Skeletal muscle satellite cell (primary cell): ENCODE results near the gene MISP. TPM values are rescaled to one million over a fixed set of nuclear protein-coding genes. Genes with fewer than 3 reads are reported as not detected.
"Not testable (repeated sequence)": the region's sequence is repeated elsewhere in the genome, so short reads cannot be mapped to it uniquely, and the experiment has no call there.

Experiments used
- H3K27me3 ChIP-seq: 2 replicates; pipeline ENCODE4 v1.7.0; 2013; ENCODE audit warnings: low read length; ENCODE audit not compliant: control insufficient read depth, insufficient read depth
- H3K36me3 ChIP-seq: 2 replicates; pipeline ENCODE4 v1.7.0; 2013; ENCODE audit warnings: mild to moderate bottlenecking, control low read depth, low read length; ENCODE audit not compliant: insufficient read depth
- H3K4me1 ChIP-seq: 2 replicates; pipeline ENCODE4 v1.7.0; 2013; ENCODE audit warnings: low read length; ENCODE audit not compliant: control insufficient read depth, insufficient read depth
- H3K4me2 ChIP-seq: 2 replicates; pipeline ENCODE4 v1.7.0; 2013; ENCODE audit warnings: mild to moderate bottlenecking, low read length
- H3K4me3 ChIP-seq: 2 replicates; pipeline ENCODE4 v1.7.0; 2013; ENCODE audit warnings: low read length
- H3K9ac ChIP-seq: 2 replicates; pipeline ENCODE4 v1.7.0; 2013; ENCODE audit warnings: mild to moderate bottlenecking, low read depth, low read length, moderate library complexity
- H3K9me3 ChIP-seq: replicated peaks from 2 replicates; pipeline ENCODE4 v1.7.0; 2013; ENCODE audit warnings: mild to moderate bottlenecking, control low read depth, low read length
- total RNA-seq: library from RNA; depleted of rRNA; stranded (reverse); fragments of >200 nt; gene quantifications from 2 replicates; pipeline ENCODE4 v1.2.3, GENCODE V29; 2012; rRNA removed

Gene MISP, protein sequence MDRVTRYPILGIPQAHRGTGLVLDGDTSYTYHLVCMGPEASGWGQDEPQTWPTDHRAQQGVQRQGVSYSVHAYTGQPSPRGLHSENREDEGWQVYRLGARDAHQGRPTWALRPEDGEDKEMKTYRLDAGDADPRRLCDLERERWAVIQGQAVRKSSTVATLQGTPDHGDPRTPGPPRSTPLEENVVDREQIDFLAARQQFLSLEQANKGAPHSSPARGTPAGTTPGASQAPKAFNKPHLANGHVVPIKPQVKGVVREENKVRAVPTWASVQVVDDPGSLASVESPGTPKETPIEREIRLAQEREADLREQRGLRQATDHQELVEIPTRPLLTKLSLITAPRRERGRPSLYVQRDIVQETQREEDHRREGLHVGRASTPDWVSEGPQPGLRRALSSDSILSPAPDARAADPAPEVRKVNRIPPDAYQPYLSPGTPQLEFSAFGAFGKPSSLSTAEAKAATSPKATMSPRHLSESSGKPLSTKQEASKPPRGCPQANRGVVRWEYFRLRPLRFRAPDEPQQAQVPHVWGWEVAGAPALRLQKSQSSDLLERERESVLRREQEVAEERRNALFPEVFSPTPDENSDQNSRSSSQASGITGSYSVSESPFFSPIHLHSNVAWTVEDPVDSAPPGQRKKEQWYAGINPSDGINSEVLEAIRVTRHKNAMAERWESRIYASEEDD
- total RNA-seq = 0.22 and 0.25 TPM in 2 replicates

- no peaks in the 10 kb centered on the region for H3K36me3 ChIP-seq
- peak within 1 kb of the TSS; percentile 74 for H3K9ac ChIP-seq
- H3K27me3 ChIP-seq = no peaks in the 10 kb centered on the region
- peaks cover 11% of the 10 kb centered on the region for H3K9me3 ChIP-seq
- H3K4me1 ChIP-seq = peaks cover 28% of the 10 kb centered on the region
- peak within 1 kb of the TSS; percentile 59 for H3K4me2 ChIP-seq
- no peak within 1 kb of the TSS for H3K4me3 ChIP-seq
These were observed at the start of gene MISP for GRCh38 chr19:750640-751423. Gene MISP, plus strand, starts transcription at chr19:751112. Its CDS starts 5,835 bp downstream, at chr19:756947.

- H3K9me3 ChIP-seq, H3K4me1 ChIP-seq, H3K36me3 ChIP-seq, H3K4me2 ChIP-seq, H3K9ac ChIP-seq, H3K4me3 ChIP-seq: not testable (repeated sequence)
- peaks cover 16% of the 10 kb centered on the region for H3K27me3 ChIP-seq
These were observed 48.1 kb upstream of the MISP start for GRCh38 chr19:702847-703246.

DNA sequence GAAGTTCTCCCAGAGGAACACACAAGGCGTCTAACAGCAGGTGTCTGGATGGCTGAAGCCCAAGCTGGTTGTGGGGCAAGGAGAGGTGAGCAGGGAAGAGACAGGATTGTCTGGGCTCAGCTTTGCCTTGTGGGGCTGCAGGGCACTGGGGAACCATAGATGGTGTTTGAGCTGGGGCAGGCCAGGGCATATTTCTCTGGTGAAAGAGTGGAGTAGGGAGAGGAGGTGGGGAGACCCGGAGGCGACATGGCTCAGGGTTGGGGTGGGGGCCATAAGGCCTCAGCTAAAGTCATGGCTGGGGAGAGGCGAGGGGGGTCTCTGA is 47.6 kb upstream of the MISP start:
- no peak overlapping the region for H3K4me3 ChIP-seq
- no peaks in the 10 kb centered on the region for H3K9me3 ChIP-seq
- H3K27me3 ChIP-seq = peaks cover 16% of the 10 kb centered on the region
- H3K4me1 ChIP-seq = no peaks in the 10 kb centered on the region
- H3K36me3 ChIP-seq = no peaks in the 10 kb centered on the region
- H3K9ac ChIP-seq = no peak overlapping the region
- no peak overlapping the region for H3K4me2 ChIP-seq

- peaks cover 16% of the 10 kb centered on the region for H3K27me3 ChIP-seq
- no peaks in the 10 kb centered on the region for H3K36me3 ChIP-seq
- no peak overlapping the region for H3K4me3 ChIP-seq
- no peaks in the 10 kb centered on the region for H3K4me1 ChIP-seq
- H3K9ac ChIP-seq = no peak overlapping the region
- H3K9me3 ChIP-seq = no peaks in the 10 kb centered on the region
- H3K4me2 ChIP-seq = no peak overlapping the region
These were observed 47.1 kb upstream of the MISP start for GRCh38 chr19:703651-704446.

DNA sequence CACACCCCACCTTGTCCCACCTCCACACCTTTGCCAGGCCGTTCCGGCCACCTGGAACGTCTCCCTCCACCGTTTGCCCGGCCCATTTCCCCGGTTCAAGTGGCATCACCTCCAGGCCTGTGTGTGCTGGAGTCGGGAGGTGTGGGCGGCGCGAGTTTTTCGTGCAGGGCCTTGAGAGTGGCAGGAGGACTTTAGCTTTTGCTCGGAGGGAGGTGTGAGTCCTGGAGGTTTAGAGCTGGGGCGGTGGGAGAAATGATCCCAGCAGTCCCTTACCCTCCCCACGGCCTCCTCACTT is 46.5 kb upstream of the MISP start:
- Histone ChIP-seq H3K4me3 (no peak overlapping the region), H3K9me3 (no peaks in the 10 kb centered on the region), H3K4me1 (no peaks in the 10 kb centered on the region), H3K9ac (no peak overlapping the region), H3K27me3 (peaks cover 16% of the 10 kb centered on the region), H3K36me3 (no peaks in the 10 kb centered on the region), H3K4me2 (no peak overlapping the region)

DNA sequence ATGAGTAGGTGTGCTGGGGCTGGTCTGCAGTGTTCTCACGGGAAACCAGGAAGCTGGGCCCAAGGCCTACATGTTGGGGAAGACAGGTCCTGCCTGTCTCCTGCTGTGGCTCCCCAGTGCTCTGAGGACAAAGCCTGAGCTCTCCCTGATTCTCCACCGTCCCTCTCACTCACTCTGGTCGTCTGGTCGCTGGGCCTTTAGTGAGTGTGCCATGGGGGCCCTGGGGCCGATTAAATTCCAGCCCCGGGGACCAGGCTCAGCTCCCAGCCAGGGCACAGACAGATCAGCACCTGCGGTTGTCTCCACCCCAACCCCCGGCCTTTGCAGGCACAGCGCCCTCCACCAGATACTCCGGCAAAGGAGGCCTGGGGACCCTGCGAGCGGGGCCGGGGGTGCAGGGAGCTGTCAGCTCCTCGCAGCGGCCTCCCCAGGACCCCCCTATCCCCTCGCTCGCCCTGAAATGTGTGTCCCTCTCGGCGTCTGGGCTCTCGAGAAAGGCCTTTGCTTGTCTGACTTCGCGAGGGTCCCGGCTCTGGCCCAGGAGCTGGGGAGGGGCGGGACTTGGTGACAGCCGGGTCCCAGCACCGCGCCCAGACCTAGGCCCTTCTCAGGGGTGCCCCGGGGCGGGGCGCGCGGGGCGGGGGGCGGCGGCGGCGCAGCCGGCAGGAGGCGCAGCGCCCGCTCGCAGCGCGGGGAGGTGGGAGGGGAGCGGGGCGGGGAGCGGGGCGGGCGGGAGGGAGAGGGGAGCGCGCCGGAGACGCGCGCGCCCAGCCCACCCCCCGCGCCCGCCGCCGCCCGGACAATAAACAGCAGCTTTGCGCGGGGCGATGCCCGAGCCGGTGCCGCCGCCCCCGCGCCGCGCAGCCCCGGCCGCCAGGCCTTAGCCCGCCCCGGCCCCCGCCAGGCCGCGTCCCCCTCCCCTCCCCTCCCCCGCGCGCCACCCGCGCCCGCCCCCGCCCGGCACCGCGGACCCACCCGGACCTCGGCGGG is 42.5 kb upstream of the MISP start, which contains the start of gene PALM:
PALM (plus strand) TSS at position 782 of the 990 bp plus-strand sequence. CDS start 212 bp downstream, outside the sequence.
- Histone ChIP-seq H3K9me3 (no peaks in the 10 kb centered on the region), H3K36me3 (no peaks in the 10 kb centered on the region), H3K9ac (no peak within 1 kb of the TSS), H3K27me3 (peaks cover 25% of the 10 kb centered on the region), H3K4me1 (no peaks in the 10 kb centered on the region), H3K4me3 (peak within 1 kb of the TSS; percentile 59), H3K4me2 (peak within 1 kb of the TSS; percentile 69)

GRCh38 chr19:709196-709964 is 41.5 kb upstream of the MISP start:
- Histone ChIP-seq H3K4me3 (peak overlapping the region; percentile 59), H3K4me1 (no peaks in the 10 kb centered on the region), H3K36me3 (no peaks in the 10 kb centered on the region), H3K27me3 (peaks cover 22% of the 10 kb centered on the region), H3K9me3 (no peaks in the 10 kb centered on the region), H3K4me2 (peak overlapping the region; percentile 69), H3K9ac (no peak overlapping the region)

DNA sequence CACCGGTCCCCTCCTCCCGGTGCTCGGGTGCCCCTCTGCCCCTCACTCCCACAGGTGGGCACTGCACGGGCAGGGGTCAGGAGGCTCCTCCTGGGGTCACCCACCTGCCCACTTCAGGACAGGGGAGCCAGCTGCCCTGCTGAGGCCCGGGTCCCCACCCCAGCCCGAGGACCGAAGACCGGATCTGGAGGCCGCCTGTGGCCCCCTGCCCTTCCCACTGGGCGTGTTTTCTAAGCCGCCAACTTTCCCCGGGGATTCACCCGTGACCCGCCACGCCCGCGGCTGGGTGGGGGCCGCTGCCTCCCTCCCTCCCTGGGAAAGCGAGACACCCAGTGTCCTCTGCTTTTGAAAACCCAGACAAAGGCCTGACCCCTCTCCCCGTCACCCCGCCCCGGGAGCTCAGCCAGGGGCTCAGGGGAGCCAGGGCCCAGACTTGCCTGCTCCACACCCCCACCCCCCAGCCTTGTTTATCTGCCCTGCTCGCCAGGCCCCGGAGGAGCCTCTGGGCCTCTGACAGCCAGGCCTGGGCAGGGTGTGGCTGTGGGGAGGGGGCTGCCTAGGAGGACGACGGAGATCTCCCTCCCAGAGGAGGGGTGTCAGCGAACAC is 40.8 kb upstream of the MISP start:
- H3K9me3 ChIP-seq = no peaks in the 10 kb centered on the region
- H3K4me3 ChIP-seq = no peak overlapping the region

DNA sequence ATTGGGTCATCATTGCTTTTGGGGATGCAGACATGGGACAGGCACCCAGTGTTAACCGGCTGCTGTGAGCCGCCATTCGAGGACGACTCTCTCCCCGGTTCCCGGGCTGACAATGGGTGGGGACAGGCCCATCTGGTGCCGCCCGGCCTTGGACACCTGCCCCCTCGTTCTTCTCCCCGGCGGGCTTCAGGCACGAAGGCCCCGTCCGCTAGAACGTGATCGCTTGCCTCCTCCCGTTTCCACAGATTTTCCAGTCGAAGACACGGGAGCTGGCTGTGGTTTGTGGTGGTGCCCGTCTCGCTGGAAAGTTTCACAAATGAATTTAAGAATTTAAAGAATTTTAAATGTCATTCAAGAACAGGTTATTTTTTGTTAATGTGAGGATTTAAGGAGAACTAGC is 40.1 kb upstream of the MISP start:
- no peak overlapping the region for H3K4me2 ChIP-seq
- peaks cover 17% of the 10 kb centered on the region for H3K27me3 ChIP-seq
- peaks cover 6% of the 10 kb centered on the region for H3K9me3 ChIP-seq
- H3K9ac ChIP-seq = no peak overlapping the region
- H3K4me3 ChIP-seq = no peak overlapping the region
- H3K36me3 ChIP-seq = no peaks in the 10 kb centered on the region
- no peaks in the 10 kb centered on the region for H3K4me1 ChIP-seq

More for the DNA sequence above, 40.8 kb upstream of the MISP start:
- Histone ChIP-seq H3K36me3 (no peaks in the 10 kb centered on the region), H3K27me3 (peaks cover 17% of the 10 kb centered on the region), H3K4me1 (no peaks in the 10 kb centered on the region), H3K4me2 (peak overlapping the region; percentile 69), H3K9ac (no peak overlapping the region)
